T-helper 1 cell treated with Interleukin-12 subunit alpha and Interleukin-12 subunit beta and Interleukin-4 antibody, amounts not matched to agents 30 μg/mL and 1 μg/mL, for 36 hours (primary cell): ENCODE results near the gene NRCAM.
"Not testable (repeated sequence)": the region's sequence is repeated elsewhere in the genome, so short reads cannot be mapped to it uniquely, and the experiment has no call there.

Experiments
- H3K27ac Mint-ChIP-seq: one replicate; pipeline ENCODE4 v1.8.0; 2021; ENCODE audit warnings: mild to moderate bottlenecking, mixed read lengths
- H3K27me3 Mint-ChIP-seq: one replicate; pipeline ENCODE4 v1.8.0; 2021; ENCODE audit warnings: low read depth, mixed read lengths
- H3K36me3 Mint-ChIP-seq: one replicate; pipeline ENCODE4 v1.8.0; 2021; ENCODE audit warnings: low read depth, mixed read lengths
- H3K4me1 Mint-ChIP-seq: one replicate; pipeline ENCODE4 v1.8.0; 2021; ENCODE audit warnings: low read depth, mixed read lengths
- H3K4me3 Mint-ChIP-seq: one replicate; pipeline ENCODE4 v1.8.0; 2021; ENCODE audit warnings: mild to moderate bottlenecking, moderate library complexity, mixed read lengths
- H3K9me3 Mint-ChIP-seq: one replicate; pipeline ENCODE4 v1.8.0; 2021; ENCODE audit warnings: mixed read lengths

NRCAM gene

DNA sequence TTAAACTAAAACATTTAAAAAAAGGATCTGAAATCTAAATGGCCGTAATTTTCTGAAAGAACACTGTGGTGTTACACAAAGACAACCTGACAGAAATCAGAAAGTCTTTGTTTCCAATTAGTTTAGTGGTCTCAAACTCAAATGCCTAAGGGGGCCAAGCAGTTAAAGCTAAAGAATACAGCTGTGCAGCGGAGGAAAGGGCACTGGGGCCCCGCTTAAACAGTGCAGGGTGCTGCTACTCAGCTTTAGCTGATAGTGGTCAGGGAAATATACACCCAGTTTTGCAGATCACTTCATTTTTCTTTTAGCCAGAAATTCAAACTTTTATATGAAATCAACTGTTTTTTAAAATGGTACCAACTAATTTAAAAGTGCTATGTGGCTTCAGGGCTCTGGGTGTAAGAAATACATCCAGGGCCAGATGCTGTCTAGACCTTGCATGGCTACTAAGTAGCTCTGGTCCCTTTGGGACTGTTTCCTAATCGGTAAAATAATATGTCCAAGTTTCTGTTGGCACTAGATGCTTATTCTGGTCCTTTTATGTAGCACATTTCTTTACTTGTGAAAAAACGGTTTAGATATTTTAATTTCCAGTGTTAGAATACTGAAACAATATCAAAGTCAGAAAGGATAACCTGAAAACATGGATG, 164.3 kb downstream of the NRCAM start:
- Mint-ChIP-seq H3K4me3 (no peak overlapping the region), H3K36me3 (no peaks in the 10 kb centered on the region), H3K4me1 (no peaks in the 10 kb centered on the region), H3K27me3 (no peaks in the 10 kb centered on the region), H3K27ac (no peak overlapping the region), H3K9me3 (no peaks in the 10 kb centered on the region)

DNA sequence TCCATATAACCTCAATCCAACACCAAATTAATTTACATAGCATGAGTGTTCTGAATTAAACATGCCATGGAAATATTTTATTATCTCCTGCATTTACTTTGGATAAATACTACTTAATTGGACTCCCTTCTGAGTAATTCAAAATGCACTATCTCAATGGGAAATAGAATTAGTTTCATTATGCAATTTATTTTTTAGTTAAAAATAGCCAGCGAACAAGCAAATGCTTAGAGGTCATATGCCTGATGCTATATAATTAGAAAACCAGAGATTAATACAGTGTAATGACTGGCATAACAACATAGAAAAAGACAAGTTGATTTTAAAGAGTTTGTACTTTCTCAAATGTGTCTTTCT, 165.1 kb downstream of the NRCAM start:
- Mint-ChIP-seq H3K4me1 (no peaks in the 10 kb centered on the region), H3K27ac (no peak overlapping the region), H3K36me3 (no peaks in the 10 kb centered on the region), H3K4me3 (no peak overlapping the region), H3K27me3 (no peaks in the 10 kb centered on the region), H3K9me3 (no peaks in the 10 kb centered on the region)

DNA sequence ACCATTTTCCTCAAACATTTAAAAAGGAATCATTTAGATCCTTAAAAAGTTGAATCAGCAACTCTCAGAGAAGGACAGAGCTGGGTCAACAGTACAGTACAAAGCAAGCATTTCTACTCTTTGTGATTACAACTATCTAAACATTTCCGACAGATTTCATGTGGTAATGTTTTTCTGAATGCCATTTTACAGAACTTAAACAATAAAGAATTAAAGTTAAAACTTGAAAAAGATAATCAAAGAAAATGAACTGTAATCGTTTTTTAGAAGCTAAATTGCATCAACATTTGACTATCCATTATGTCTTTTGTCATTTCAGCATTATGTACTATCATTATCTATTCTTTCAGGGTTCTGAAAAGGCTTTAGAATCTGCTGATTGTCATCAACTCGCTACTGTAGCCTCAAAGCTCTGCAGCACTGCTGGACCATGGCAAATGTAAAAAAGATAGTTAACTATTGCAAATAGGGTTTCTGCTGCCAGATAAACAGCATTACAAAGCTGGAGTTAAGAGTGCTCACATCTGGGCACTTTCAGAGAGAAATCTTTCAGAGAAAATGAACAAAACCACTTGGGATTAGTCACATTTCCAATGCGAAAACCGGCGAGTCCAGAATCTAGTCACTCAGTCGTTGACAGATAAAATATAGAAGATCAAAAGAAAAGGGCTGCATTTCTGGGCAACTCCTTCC, 165.6 kb downstream of the NRCAM start:
- Mint-ChIP-seq H3K27ac (no peak overlapping the region), H3K27me3 (no peaks in the 10 kb centered on the region), H3K9me3 (no peaks in the 10 kb centered on the region), H3K36me3 (no peaks in the 10 kb centered on the region), H3K4me3 (no peak overlapping the region), H3K4me1 (no peaks in the 10 kb centered on the region)

DNA sequence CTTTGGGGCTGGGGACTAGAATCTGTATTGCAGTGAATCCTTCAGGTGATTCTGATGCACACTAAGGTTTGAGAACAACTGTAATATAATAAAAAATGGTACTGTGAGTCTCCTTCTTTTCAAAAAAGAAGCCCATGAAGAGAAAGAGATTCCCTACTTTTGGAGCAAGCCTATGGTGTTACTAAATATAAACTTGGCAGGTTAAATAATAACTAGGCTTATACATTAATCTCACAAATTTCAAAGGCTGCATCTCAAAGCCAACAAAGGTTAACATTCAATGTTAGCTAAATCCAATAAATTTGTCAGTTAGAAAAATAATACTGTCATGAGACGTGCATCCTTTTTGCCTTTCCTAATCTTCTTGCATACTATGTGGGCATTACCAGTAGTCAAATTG, 166.4 kb downstream of the NRCAM start:
- Mint-ChIP-seq H3K4me1 (no peaks in the 10 kb centered on the region), H3K27me3 (no peaks in the 10 kb centered on the region), H3K4me3 (no peak overlapping the region), H3K27ac (no peak overlapping the region), H3K36me3 (no peaks in the 10 kb centered on the region), H3K9me3 (no peaks in the 10 kb centered on the region)

DNA sequence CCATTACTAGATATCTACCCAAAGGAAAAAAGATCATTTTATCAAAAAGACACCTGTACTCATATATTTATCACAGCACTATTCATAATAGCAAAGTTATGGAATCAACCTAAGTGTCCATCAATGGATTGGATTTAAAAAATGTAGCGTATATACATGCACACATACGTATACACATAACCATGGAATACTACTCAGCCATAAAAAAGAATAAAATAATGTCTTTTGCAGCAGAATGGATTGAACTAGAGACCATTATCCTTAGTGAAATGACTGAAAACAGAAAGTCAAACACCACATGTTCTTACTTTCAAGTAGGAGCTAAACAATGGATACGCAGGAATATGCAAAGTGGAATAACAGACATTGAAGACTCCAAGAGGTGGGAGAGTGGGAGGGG, 168.4 kb downstream of the NRCAM start:
- Mint-ChIP-seq H3K4me3 (no peak overlapping the region), H3K27me3 (peaks cover 5% of the 10 kb centered on the region), H3K9me3 (no peaks in the 10 kb centered on the region), H3K36me3 (no peaks in the 10 kb centered on the region), H3K4me1 (peaks cover 3% of the 10 kb centered on the region), H3K27ac (no peak overlapping the region)

DNA sequence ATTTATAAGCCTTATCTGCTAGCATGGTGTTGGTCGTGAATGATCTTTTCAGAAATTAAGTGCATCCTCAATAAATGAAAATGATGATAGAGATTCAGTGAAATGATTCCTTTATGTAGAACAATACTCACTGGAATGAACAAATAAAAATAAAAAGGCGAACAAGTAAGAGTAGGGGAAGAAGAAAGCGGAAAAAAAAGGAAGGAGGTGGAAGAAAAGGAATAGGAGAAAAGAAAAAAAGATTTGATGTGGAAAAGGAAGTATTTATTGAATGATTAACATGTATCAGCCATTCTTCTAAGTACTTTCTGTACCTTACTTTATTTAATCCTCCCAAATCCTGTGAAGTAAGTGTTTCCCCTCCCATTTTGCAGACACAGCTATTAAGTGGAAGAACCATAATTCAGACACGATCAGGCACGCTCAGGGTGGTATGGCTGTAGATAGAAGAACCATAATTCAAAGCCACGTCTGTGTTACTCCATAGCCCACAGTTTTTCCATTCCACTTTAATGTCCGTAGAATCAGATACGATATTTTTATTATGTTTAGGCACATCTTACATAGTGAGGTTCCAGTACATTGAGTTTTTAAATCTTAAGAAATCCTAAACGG, 169.8 kb downstream of the NRCAM start:
- H3K9me3 Mint-ChIP-seq: no peaks in the 10 kb centered on the region
- no peaks in the 10 kb centered on the region for H3K36me3 Mint-ChIP-seq
- H3K27ac Mint-ChIP-seq: no peak overlapping the region
- H3K27me3 Mint-ChIP-seq: peaks cover 7% of the 10 kb centered on the region
- peaks cover 3% of the 10 kb centered on the region for H3K4me1 Mint-ChIP-seq
- no peak overlapping the region for H3K4me3 Mint-ChIP-seq

DNA sequence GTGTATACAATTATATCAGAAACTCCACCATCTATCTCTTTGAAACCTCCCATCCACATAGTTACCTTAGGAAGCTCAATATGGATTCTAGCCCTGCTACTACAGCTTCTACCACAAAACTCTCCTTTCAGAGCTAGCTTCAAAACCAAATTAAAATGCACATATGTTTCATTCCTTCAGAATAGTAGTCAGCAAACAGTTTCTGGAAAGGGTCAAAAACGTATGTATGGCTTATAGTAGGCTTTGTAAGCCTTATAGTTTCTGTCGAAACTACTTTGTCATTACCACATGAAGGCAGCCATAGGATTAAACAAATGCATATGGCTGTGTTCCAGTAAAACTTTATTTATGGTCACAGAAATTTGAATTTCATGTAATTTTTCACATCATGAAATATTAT, 170.5 kb downstream of the NRCAM start:
- Mint-ChIP-seq H3K27me3 (peaks cover 9% of the 10 kb centered on the region), H3K9me3 (no peaks in the 10 kb centered on the region), H3K27ac (no peak overlapping the region), H3K36me3 (no peaks in the 10 kb centered on the region), H3K4me1 (peaks cover 3% of the 10 kb centered on the region), H3K4me3 (no peak overlapping the region)

DNA sequence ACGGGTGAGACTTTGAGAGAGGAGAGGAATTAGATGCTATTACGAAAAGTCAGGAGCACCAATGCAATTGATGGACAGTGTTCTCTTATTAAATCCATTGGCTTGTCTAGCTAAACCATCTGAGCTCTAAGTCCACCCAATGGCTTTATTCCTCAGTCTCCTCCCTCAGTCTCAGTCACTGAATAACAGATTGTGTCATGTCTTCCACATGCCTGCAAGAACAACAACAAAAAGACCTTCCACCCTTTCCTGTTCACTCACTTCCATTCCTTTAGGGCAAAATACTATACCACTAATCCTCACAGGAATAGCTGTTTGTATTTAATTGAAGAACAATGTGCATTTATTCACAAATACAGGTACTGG, 171.2 kb downstream of the NRCAM start:
- H3K27me3 Mint-ChIP-seq: peaks cover 9% of the 10 kb centered on the region
- no peaks in the 10 kb centered on the region for H3K9me3 Mint-ChIP-seq
- H3K36me3 Mint-ChIP-seq: no peaks in the 10 kb centered on the region
- H3K4me3 Mint-ChIP-seq: no peak overlapping the region
- H3K27ac Mint-ChIP-seq: no peak overlapping the region
- H3K4me1 Mint-ChIP-seq: peaks cover 3% of the 10 kb centered on the region

DNA sequence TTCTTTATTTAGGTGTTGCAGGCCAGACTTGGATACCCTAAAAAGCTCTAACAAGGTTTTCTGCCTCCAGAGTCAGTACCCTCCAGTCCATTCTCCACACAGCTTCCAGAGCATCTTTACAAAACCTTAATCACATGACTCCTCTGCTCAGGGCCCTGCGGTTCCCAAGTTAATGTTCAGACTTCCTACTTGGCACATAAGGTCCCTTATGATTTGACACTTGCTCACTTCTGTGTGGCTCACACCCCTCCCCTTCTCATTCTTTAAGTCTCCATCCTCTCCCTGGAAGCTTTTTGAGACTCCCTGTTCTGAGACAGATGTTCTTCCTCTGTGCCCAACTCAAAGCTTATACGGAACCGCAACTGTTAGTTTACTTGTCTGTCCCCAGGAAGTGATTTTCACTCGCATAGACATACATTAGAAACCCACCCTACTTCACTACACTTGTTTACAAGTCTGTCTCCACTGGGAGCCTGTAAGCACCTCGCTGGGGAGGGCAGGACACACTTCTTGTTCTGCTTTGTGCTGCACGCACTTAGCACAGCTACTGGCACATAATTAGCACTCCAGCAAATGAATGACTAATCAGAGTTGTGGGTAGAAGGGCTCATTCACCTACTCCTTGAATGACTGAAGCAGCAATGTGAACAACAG, 171.8 kb downstream of the NRCAM start:
- Mint-ChIP-seq H3K4me3 (no peak overlapping the region), H3K9me3 (no peaks in the 10 kb centered on the region), H3K4me1 (peaks cover 3% of the 10 kb centered on the region), H3K27me3 (peaks cover 9% of the 10 kb centered on the region), H3K27ac (no peak overlapping the region), H3K36me3 (no peaks in the 10 kb centered on the region)

DNA sequence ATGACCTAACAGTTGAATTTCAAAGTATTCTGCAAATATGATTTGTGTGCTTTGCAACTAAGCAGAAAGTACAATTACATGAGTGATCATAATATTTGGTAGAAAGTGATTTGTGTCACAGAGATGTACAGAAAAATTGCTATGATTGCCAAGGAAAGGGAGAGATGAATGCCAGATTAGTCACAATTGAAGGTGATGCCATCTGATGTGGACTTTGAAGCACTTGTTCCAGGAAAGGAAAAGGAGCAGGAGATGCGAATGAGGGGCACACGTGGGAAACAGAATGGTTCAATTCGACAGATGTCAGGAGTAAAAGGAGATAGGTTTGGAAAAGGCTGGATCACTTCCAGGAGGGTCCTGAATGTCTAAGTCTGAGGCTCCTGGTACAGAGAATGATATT, 173.0 kb downstream of the NRCAM start:
- Mint-ChIP-seq H3K27ac (no peak overlapping the region), H3K36me3 (no peaks in the 10 kb centered on the region), H3K9me3 (no peaks in the 10 kb centered on the region), H3K4me1 (peaks cover 3% of the 10 kb centered on the region), H3K4me3 (no peak overlapping the region), H3K27me3 (peaks cover 9% of the 10 kb centered on the region)

DNA sequence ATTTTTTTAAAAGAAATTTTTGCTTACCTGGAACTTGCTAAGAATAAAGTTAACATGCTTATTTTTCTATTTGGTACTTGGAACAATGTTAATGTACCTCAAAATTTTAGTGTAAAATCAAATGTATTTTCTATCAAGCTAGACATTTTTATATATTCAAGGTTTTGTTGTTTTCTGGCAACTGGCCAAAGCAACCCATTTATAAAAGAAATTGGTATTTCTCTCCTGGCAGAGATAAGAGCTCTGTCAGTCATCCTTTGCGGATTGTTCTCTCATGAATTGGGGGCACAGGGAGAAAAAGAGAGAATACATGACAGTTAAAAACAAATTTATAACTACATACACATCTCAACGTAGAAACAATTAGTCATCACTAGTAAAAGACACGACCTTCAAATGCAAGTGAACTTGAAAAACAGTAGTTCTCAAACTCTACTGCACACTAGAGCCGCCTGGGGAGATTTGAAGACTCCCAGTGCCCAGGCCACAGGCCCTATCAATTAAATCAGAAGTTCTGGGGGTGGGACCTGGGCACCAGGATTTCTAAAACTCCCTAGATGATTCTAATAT, 173.7 kb downstream of the NRCAM start:
- peaks cover 9% of the 10 kb centered on the region for H3K27me3 Mint-ChIP-seq
- peaks cover 3% of the 10 kb centered on the region for H3K4me1 Mint-ChIP-seq
- no peaks in the 10 kb centered on the region for H3K9me3 Mint-ChIP-seq
- no peaks in the 10 kb centered on the region for H3K36me3 Mint-ChIP-seq
- H3K4me3 Mint-ChIP-seq: no peak overlapping the region
- H3K27ac Mint-ChIP-seq: no peak overlapping the region

DNA sequence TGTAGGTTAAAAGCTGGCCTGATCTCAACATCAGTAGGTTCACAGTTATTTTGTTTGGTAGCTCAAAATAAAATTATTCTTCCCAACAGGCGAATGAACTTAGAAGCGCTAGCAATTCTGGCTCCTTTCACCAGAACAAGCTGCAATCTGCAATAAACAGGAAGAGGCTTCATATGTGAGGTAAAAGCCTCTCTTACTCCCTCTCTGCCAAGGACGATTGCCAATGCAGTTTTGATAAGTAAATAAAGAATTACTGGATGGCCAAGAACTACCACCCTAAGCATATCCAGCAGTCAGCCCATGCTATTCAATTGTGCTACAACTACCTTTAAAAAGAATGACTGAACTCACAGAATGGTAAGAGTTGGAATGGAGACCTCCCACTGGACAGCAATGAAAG, 176.1 kb downstream of the NRCAM start:
- Mint-ChIP-seq H3K27me3 (peaks cover 9% of the 10 kb centered on the region), H3K36me3 (no peaks in the 10 kb centered on the region), H3K4me1 (peaks cover 3% of the 10 kb centered on the region), H3K27ac (no peak overlapping the region), H3K4me3 (no peak overlapping the region), H3K9me3 (no peaks in the 10 kb centered on the region)

DNA sequence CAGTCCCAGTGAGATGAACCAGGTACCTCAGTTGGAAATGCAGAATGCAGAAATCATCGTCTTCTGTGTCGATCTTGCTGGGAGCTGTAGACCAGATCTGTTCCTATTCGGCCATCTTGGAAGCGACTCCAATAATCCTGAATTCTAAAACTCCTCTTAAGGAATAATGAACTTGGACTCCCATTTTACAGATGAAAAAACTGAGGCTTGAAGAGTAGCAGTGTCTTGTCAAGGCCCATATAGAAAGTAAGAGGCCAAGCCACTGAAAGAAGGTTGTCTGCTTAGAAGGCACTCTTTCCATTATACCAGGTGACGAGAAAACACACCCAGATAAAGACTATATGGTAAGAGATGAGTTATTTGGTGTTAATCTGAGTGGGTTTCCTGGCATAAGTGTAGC, 177.5 kb downstream of the NRCAM start:
- H3K9me3 Mint-ChIP-seq: no peaks in the 10 kb centered on the region
- no peaks in the 10 kb centered on the region for H3K36me3 Mint-ChIP-seq
- peaks cover 9% of the 10 kb centered on the region for H3K27me3 Mint-ChIP-seq
- no peaks in the 10 kb centered on the region for H3K4me1 Mint-ChIP-seq
- H3K4me3 Mint-ChIP-seq: no peak overlapping the region
- no peak overlapping the region for H3K27ac Mint-ChIP-seq

DNA sequence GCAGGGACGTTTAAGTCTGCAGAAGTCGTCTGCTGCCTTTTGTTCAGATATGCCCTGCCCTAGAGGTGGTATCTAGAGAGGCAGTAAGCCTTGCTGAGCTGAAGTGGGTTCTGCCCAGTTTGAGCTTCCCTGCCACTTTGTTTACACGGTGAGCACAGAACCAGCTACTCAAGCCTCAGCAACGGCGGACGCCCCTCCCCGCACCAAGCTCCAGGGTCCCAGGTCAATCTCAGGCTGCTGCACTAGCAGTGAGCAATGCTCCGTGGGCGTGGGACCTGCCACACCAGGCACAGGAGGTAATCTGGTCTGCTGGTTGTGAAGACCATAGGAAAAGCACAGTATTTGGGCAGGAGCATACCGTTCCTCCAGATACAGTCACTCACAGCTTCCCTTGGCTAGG, 178.0 kb downstream of the NRCAM start:
- no peak overlapping the region for H3K4me3 Mint-ChIP-seq
- no peaks in the 10 kb centered on the region for H3K36me3 Mint-ChIP-seq
- peaks cover 8% of the 10 kb centered on the region for H3K27me3 Mint-ChIP-seq
- no peak overlapping the region for H3K27ac Mint-ChIP-seq
- no peaks in the 10 kb centered on the region for H3K4me1 Mint-ChIP-seq
- no peaks in the 10 kb centered on the region for H3K9me3 Mint-ChIP-seq

DNA sequence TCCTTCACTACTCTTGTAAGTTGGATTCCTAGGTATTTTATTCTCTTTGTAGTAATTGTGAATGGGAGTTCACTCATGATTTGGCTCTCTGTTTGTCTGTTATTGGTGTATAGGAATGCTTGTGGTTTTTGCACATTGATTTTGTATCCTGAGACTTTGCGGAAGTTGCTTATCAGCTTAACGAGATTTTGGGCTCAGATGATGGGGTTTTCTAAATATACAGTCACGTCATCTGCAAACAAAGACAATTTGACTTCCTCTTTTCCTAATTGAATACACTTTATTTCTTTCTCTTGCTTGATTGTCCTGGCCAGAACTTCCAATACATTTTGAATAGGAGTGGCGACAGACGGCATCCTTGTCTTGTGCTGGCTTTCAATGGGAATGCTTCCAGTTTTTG, 181.8 kb downstream of the NRCAM start:
- not testable (repeated sequence) for H3K27ac Mint-ChIP-seq, H3K4me3 Mint-ChIP-seq, H3K27me3 Mint-ChIP-seq, H3K9me3 Mint-ChIP-seq, H3K36me3 Mint-ChIP-seq, H3K4me1 Mint-ChIP-seq
